GM18868 (cell line): ENCODE results near the gene SPACA7.
"Not testable (repeated sequence)": the region's sequence is repeated elsewhere in the genome, so short reads cannot be mapped to it uniquely, and the experiment has no call there.

Experiments used
- ATAC-seq: cut with Tn5 transposase; IDR thresholded peaks from one replicate; pipeline ENCODE4 v1.9.1; 2021; ENCODE audit warnings: mild to moderate bottlenecking, moderate library complexity; ENCODE audit not compliant: unreplicated experiment

SPACA7 gene

GRCh38 chr13:112416647-112417046 lies 40.5 kb downstream of the SPACA7 start:
- no peak for ATAC-seq

- no peak for ATAC-seq
Observed at GRCh38 chr13:112417079-112417478, 40.9 kb downstream of the SPACA7 start.

- no peak for ATAC-seq
Observed at GRCh38 chr13:112424098-112424497, 47.9 kb downstream of the SPACA7 start.

- no peak for ATAC-seq
Observed at GRCh38 chr13:112428704-112429103, 52.5 kb downstream of the SPACA7 start.

GRCh38 chr13:112431734-112432133 lies 55.6 kb downstream of the SPACA7 start:
- no peak for ATAC-seq

GRCh38 chr13:112432734-112433133 lies 56.6 kb downstream of the SPACA7 start:
- not testable (repeated sequence) for ATAC-seq

- ATAC-seq, result not testable (repeated sequence)
Observed at GRCh38 chr13:112433517-112433916, 57.4 kb downstream of the SPACA7 start.

- no peak for ATAC-seq
Observed at GRCh38 chr13:112434032-112434431, 57.9 kb downstream of the SPACA7 start.

- ATAC-seq, result no peak
Observed at GRCh38 chr13:112434937-112435523, 58.9 kb downstream of the SPACA7 start.

GRCh38 chr13:112435973-112436372 lies 59.8 kb downstream of the SPACA7 start:
- no peak for ATAC-seq

- ATAC-seq, result no peak
Observed at GRCh38 chr13:112438094-112438493, 61.9 kb downstream of the SPACA7 start.

GRCh38 chr13:112438515-112438914 lies 62.4 kb downstream of the SPACA7 start:
- no peak for ATAC-seq

- no peak for ATAC-seq
Observed at GRCh38 chr13:112441226-112441625, 65.1 kb downstream of the SPACA7 start.

GRCh38 chr13:112441779-112442310 lies 65.7 kb downstream of the SPACA7 start:
- no peak for ATAC-seq

GRCh38 chr13:112442483-112443090 lies 66.4 kb downstream of the SPACA7 start:
- no peak for ATAC-seq

GRCh38 chr13:112443191-112443994 lies 67.2 kb downstream of the SPACA7 start:
- no peak for ATAC-seq

GRCh38 chr13:112443995-112444311 lies 67.8 kb downstream of the SPACA7 start:
- ATAC-seq, result peak; percentile 83

GRCh38 chr13:112444416-112445399 lies 68.6 kb downstream of the SPACA7 start:
- ATAC-seq, result no peak

GRCh38 chr13:112445411-112446271 lies 69.5 kb downstream of the SPACA7 start:
- no peak for ATAC-seq

- ATAC-seq, result no peak
Observed at GRCh38 chr13:112446347-112446861, 70.2 kb downstream of the SPACA7 start.
